Measurements from ENCODE around the gene KRTAP16-1.

Gene KRTAP16-1

DNA sequence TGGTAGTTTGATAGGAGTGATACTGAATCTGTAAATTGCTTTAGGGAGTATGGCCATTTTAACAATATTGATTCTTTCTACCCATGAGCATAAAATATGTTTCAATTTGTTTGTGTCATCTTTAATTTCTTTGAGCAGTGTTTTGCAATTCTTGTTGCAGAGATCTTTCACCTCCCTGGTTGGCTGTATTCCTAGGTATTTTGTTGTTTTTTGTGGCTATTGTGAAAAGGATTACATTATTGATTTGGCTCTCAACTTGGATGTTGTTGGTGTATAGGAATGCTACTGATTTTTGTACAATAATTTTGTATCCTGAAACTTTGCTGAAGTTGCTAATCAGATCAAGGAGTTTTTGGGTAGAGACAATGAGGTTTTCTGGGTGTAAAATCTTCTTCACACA is 50.7 kb downstream of the KRTAP16-1 start:
- TF ChIP-seq, protein P1, sequence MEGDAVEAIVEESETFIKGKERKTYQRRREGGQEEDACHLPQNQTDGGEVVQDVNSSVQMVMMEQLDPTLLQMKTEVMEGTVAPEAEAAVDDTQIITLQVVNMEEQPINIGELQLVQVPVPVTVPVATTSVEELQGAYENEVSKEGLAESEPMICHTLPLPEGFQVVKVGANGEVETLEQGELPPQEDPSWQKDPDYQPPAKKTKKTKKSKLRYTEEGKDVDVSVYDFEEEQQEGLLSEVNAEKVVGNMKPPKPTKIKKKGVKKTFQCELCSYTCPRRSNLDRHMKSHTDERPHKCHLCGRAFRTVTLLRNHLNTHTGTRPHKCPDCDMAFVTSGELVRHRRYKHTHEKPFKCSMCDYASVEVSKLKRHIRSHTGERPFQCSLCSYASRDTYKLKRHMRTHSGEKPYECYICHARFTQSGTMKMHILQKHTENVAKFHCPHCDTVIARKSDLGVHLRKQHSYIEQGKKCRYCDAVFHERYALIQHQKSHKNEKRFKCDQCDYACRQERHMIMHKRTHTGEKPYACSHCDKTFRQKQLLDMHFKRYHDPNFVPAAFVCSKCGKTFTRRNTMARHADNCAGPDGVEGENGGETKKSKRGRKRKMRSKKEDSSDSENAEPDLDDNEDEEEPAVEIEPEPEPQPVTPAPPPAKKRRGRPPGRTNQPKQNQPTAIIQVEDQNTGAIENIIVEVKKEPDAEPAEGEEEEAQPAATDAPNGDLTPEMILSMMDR (IDR thresholded peaks at IDR 0.05) = no peak
- Histone ChIP-seq H3K27ac (no peak overlapping the region), H3K4me3 (no peak overlapping the region)
- no peak for DNase-seq (ENCODE audit: low spot score)

Data from coronary artery (tissue), 2 donors.